ENCODE results near the gene GASK1B. TPM values are rescaled to one million over a fixed set of nuclear protein-coding genes. Genes with fewer than 3 reads are reported as not detected.

Gene GASK1B
- total RNA-seq, 2 donors from 2014 or later, result 20.2 to 27.3 TPM

- 49% methylated on average over 5 of the region's 5 CpGs for WGBS
- Histone ChIP-seq H3K9me3 (no peaks in the 10 kb centered on the region), H3K27me3 (replicated peaks; ENCODE audit: insufficient read depth) (no peaks in the 10 kb centered on the region), H3K27ac (peak overlapping the region; percentile 16 to 33), H3K4me3 (no peak overlapping the region), H3K4me1 (replicated peaks) (no peaks in the 10 kb centered on the region), H3K36me3 (no peaks in the 10 kb centered on the region)
- peak; percentile 51 for DNase-seq (ENCODE audit: low spot score)
- intact Hi-C loops (cut with DNase I), result no loop called here
- TF ChIP-seq POLR2AphosphoS5 (IDR thresholded peaks at IDR 0.05), result peak; percentile 28
- TF ChIP-seq, protein P1, sequence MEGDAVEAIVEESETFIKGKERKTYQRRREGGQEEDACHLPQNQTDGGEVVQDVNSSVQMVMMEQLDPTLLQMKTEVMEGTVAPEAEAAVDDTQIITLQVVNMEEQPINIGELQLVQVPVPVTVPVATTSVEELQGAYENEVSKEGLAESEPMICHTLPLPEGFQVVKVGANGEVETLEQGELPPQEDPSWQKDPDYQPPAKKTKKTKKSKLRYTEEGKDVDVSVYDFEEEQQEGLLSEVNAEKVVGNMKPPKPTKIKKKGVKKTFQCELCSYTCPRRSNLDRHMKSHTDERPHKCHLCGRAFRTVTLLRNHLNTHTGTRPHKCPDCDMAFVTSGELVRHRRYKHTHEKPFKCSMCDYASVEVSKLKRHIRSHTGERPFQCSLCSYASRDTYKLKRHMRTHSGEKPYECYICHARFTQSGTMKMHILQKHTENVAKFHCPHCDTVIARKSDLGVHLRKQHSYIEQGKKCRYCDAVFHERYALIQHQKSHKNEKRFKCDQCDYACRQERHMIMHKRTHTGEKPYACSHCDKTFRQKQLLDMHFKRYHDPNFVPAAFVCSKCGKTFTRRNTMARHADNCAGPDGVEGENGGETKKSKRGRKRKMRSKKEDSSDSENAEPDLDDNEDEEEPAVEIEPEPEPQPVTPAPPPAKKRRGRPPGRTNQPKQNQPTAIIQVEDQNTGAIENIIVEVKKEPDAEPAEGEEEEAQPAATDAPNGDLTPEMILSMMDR (IDR thresholded peaks at IDR 0.05), result no peak
These were observed 19.8 kb upstream of the GASK1B start for GRCh38 chr4:158192439-158193158.

GRCh38 chr4:158190718-158191117 is 17.9 kb upstream of the GASK1B start:
- Histone ChIP-seq H3K36me3 (no peaks in the 10 kb centered on the region), H3K4me1 (replicated peaks) (no peaks in the 10 kb centered on the region), H3K27ac (no peak overlapping the region), H3K27me3 (replicated peaks; ENCODE audit: insufficient read depth) (no peaks in the 10 kb centered on the region), H3K4me3 (no peak overlapping the region), H3K9me3 (no peaks in the 10 kb centered on the region)
- TF ChIP-seq, protein P1 (IDR thresholded peaks at IDR 0.05), result no peak
- TF ChIP-seq POLR2A (IDR thresholded peaks at IDR 0.05), result no peak
- no peak for TF ChIP-seq POLR2AphosphoS5 (IDR thresholded peaks at IDR 0.05)
- 87% methylated on average over 2 of the region's 2 CpGs for WGBS
- no peak for DNase-seq (ENCODE audit: low spot score)
- intact Hi-C loops (cut with DNase I), result no loop called here

- TF ChIP-seq, protein P1 (IDR thresholded peaks at IDR 0.05), result no peak
- TF ChIP-seq POLR2AphosphoS5 (IDR thresholded peaks at IDR 0.05) (no peak), POLR2A (IDR thresholded peaks at IDR 0.05) (no peak)
- Histone ChIP-seq H3K9me3 (no peaks in the 10 kb centered on the region), H3K27ac (no peak overlapping the region), H3K36me3 (no peaks in the 10 kb centered on the region), H3K4me3 (no peak overlapping the region), H3K4me1 (replicated peaks) (no peaks in the 10 kb centered on the region), H3K27me3 (replicated peaks; ENCODE audit: insufficient read depth) (no peaks in the 10 kb centered on the region)
- intact Hi-C loops (cut with DNase I), result no loop called here
- WGBS, result 100% methylated on average over 1 of the region's 1 CpG
- DNase-seq (ENCODE audit: low spot score), result no peak
These were observed 16.6 kb upstream of the GASK1B start for GRCh38 chr4:158189422-158189821.

- intact Hi-C loops (cut with DNase I), result no loop called here
- no peak for DNase-seq (ENCODE audit: low spot score)
- 63% methylated on average over 2 of the region's 2 CpGs for WGBS
These were observed 14.0 kb upstream of the GASK1B start for GRCh38 chr4:158186815-158187214.

More at GRCh38 chr4:158186815-158187214, 14.0 kb upstream of the GASK1B start:
- H3K36me3 ChIP-seq, result no peaks in the 10 kb centered on the region
- H3K9me3 ChIP-seq, result no peaks in the 10 kb centered on the region
- H3K27ac ChIP-seq, result no peak overlapping the region
- H3K4me3 ChIP-seq, result no peak overlapping the region
- H3K4me1 ChIP-seq (replicated peaks), result no peaks in the 10 kb centered on the region
- H3K27me3 ChIP-seq (replicated peaks; ENCODE audit: insufficient read depth), result no peaks in the 10 kb centered on the region
- TF ChIP-seq POLR2AphosphoS5 (IDR thresholded peaks at IDR 0.05) (no peak), POLR2A (IDR thresholded peaks at IDR 0.05) (no peak)
- TF ChIP-seq, protein P1 (IDR thresholded peaks at IDR 0.05), result no peak

Data from prostate gland (tissue), 2 donors.